A673 (cell line): ENCODE results near the gene TCEAL9. TPM values are rescaled to one million over a fixed set of nuclear protein-coding genes. Genes with fewer than 3 reads are reported as not detected.
"Not testable (repeated sequence)": the region's sequence is repeated elsewhere in the genome, so short reads cannot be mapped to it uniquely, and the experiment has no call there.

ENCODE experiments used
- BruUV-seq: library from RNA; stranded (reverse); fragments of 400-500 nt; replicated peaks from 2 replicates; lab custom pipeline; 2021; lab: Mats Ljungman, UMichigan
- CTCF ChIA-PET: fragments of 300-600 bp; sonication (Branson Sonifier 250); formaldehyde crosslinking; loops from one replicate; lab custom pipeline; 2022; ENCODE audit warnings: antibody characterized with exemption; lab: Charles Lee
- POLR2A ChIA-PET: fragments of 300-600 bp; sonication (Branson Sonifier 250); formaldehyde crosslinking; loops from one replicate; lab custom pipeline; 2022; ENCODE audit warnings: antibody characterized with exemption; ENCODE audit not compliant: low non-redundant PET; lab: Charles Lee
- DNase-seq: peaks from one replicate; pipeline ENCODE4 v3.0.0-alpha.2; 2015; ENCODE audit warnings: low spot score
- H3K27ac ChIP-seq: fragments of 200-600 bp; sonication (generic); 2 replicates; pipeline ENCODE4 v1.5.1; 2016; ENCODE audit warnings: mixed run types, low read depth, mild to moderate bottlenecking, mixed read lengths, antibody characterized with exemption, low read length; ENCODE audit not compliant: poor library complexity, severe bottlenecking
- H3K27me3 ChIP-seq: fragments of 200-600 bp; sonication (generic); replicated peaks from 2 replicates; pipeline ENCODE4 v1.6.1; 2017; ENCODE audit warnings: mixed run types, low read depth, mild to moderate bottlenecking, mixed read lengths, antibody characterized with exemption, low read length; ENCODE audit not compliant: insufficient read depth, poor library complexity
- H3K36me3 ChIP-seq: fragments of 200-600 bp; sonication (generic); 2 replicates; pipeline ENCODE4 v1.6.1; 2016; ENCODE audit warnings: mixed run types, mild to moderate bottlenecking, mixed read lengths, antibody characterized with exemption, low read length; ENCODE audit not compliant: insufficient read depth, poor library complexity, severe bottlenecking
- H3K4me1 ChIP-seq: fragments of 200-600 bp; sonication (generic); 2 replicates; pipeline ENCODE4 v1.6.1; 2017; ENCODE audit warnings: mixed run types, mild to moderate bottlenecking, mixed read lengths, antibody characterized with exemption, low read length; ENCODE audit not compliant: insufficient read depth, poor library complexity, severe bottlenecking
- H3K4me3 ChIP-seq: fragments of 200-600 bp; sonication (generic); 2 replicates; pipeline ENCODE4 v1.5.1; 2016; ENCODE audit warnings: low read depth, mixed run types, mild to moderate bottlenecking, mixed read lengths, low read length; ENCODE audit not compliant: poor library complexity, severe bottlenecking
- H3K9me3 ChIP-seq: fragments of 200-600 bp; sonication (generic); 2 replicates; pipeline ENCODE4 v1.6.1; 2016; ENCODE audit warnings: mixed run types, low read depth, mild to moderate bottlenecking, mixed read lengths, antibody characterized with exemption, low read length; ENCODE audit not compliant: poor library complexity, severe bottlenecking
- EZH2 ChIP-seq: fragments of 200-600 bp; sonication (generic); IDR thresholded peaks from 2 replicates; pipeline ENCODE4 v1.6.1; 2017; ENCODE audit warnings: borderline replicate concordance, low read depth, mild to moderate bottlenecking, mixed read lengths, antibody characterized with exemption, low read length; ENCODE audit not compliant: poor library complexity, severe bottlenecking
- intact Hi-C: fragments of 100-400 bp; cut with micrococcal nuclease; formaldehyde crosslinking; loops from one replicate; pipeline ENCODE4 v1.10.0; 2022; ENCODE audit not compliant: unreplicated experiment
- total RNA-seq: library from RNA; stranded (reverse); gene quantifications from 2 replicates; pipeline ENCODE4 v1.2.3, GENCODE V29; 2021
- TF ChIP-seq, protein P1 (sequence below): fragments of 300-800, 200-600 bp; sonication (generic); conservative IDR thresholded peaks from 2 replicates; pipeline ENCODE4 v1.5.1; 2017; ENCODE audit warnings: low read depth, mild to moderate bottlenecking, antibody characterized with exemption, low read length, moderate library complexity, mixed read lengths

TCEAL9 gene
- total RNA-seq, 1 experiment from 2014 or later: 48.6 TPM

DNA sequence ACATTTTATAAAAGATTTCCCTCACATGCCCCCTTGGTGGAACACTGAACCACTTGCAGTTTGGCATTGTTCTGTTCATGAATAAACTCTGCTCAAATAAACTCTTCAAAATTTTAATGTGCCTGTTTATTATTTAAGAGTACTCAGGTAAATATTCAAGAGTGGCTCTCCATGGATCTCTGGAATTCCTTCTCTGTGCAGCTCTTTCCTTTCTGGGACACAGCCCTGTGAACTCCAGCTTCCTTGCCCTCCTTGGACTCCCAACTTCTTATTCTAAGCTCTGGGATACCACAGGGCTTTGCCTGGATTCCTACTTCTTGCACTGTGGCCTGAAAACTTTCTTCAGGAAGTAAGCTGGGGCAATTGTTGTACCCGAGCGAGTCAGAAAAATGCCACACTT lies 28.4 kb downstream of the TCEAL9 start:
- peaks cover 2% of the 10 kb centered on the region for H3K36me3 ChIP-seq
- intact Hi-C loops: no loop called here
- ChIA-PET POLR2A (no interaction called here), CTCF (no interaction called here)
- H3K4me3 ChIP-seq: no peak overlapping the region
- no TSS peak for BruUV-seq
- H3K27me3 ChIP-seq: no peaks in the 10 kb centered on the region
- H3K4me1 ChIP-seq: no peaks in the 10 kb centered on the region
- H3K27ac ChIP-seq: no peak overlapping the region
- no peak for DNase-seq
- TF ChIP-seq, protein P1, sequence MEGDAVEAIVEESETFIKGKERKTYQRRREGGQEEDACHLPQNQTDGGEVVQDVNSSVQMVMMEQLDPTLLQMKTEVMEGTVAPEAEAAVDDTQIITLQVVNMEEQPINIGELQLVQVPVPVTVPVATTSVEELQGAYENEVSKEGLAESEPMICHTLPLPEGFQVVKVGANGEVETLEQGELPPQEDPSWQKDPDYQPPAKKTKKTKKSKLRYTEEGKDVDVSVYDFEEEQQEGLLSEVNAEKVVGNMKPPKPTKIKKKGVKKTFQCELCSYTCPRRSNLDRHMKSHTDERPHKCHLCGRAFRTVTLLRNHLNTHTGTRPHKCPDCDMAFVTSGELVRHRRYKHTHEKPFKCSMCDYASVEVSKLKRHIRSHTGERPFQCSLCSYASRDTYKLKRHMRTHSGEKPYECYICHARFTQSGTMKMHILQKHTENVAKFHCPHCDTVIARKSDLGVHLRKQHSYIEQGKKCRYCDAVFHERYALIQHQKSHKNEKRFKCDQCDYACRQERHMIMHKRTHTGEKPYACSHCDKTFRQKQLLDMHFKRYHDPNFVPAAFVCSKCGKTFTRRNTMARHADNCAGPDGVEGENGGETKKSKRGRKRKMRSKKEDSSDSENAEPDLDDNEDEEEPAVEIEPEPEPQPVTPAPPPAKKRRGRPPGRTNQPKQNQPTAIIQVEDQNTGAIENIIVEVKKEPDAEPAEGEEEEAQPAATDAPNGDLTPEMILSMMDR: no peak
- no peak for TF ChIP-seq EZH2
- H3K9me3 ChIP-seq: no peaks in the 10 kb centered on the region

DNA sequence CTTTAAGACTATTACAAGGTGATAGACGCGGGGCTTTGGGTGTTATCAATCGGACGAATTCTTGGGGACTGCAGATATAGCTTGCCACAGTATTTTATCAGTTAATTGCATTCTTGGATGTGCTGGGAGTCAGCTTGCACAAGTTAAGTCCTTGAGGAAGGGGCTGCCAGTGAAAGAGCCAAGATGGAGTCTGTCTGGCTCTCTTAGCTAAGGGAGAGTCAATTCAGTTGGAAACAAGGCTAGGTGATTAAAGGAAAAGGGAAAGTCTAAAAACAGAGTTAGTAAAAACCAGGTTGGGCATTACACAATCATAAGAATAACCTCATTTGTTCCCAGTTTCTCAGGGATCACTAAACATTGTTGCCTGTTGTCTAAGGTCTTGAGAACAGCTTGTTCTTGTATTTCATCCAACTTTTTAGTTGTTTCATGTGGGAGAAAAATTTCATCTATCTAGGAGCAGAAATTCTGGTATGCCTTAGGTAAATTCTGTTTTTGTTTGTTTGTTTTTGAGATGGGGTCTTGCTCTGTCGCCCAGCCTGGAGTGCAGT lies 29.1 kb downstream of the TCEAL9 start:
- CTCF ChIA-PET, BruUV-seq, H3K4me3 ChIP-seq, H3K4me1 ChIP-seq, H3K9me3 ChIP-seq, intact Hi-C loops, POLR2A ChIA-PET, H3K27ac ChIP-seq, H3K27me3 ChIP-seq, H3K36me3 ChIP-seq, DNase-seq: not testable (repeated sequence)

DNA sequence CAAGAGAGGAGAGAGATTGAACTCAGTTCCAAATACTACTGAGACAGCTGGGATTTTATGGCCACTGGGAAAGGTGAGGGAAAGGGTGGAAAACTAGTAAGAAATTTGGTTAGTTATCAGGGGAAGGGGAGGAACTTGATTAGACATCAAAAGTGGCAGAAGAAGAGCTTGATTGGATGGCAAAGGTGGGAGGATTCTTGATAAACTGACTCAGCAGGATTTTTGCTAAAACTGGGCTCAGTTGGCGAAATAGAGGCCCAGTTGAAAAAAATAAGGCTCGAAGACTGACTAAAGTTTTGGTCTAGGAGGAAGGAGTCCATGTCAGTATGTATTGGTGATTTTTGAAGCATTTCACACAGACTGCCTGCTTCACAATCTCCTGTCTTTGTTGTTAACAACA lies 30.0 kb downstream of the TCEAL9 start:
- H3K4me3 ChIP-seq: no peak overlapping the region
- no peak for DNase-seq
- BruUV-seq: no TSS peak
- intact Hi-C loops: no loop called here
- H3K4me1 ChIP-seq: no peaks in the 10 kb centered on the region
- no peak for TF ChIP-seq EZH2
- TF ChIP-seq, protein P1: no peak
- no peaks in the 10 kb centered on the region for H3K27me3 ChIP-seq
- no peak overlapping the region for H3K27ac ChIP-seq
- H3K36me3 ChIP-seq: no peaks in the 10 kb centered on the region
- ChIA-PET CTCF (no interaction called here), POLR2A (no interaction called here)
- no peaks in the 10 kb centered on the region for H3K9me3 ChIP-seq

- intact Hi-C loops: no loop called here
- Histone ChIP-seq H3K27ac (no peak overlapping the region), H3K27me3 (no peaks in the 10 kb centered on the region), H3K9me3 (no peaks in the 10 kb centered on the region), H3K4me1 (peaks cover 2% of the 10 kb centered on the region), H3K36me3 (no peaks in the 10 kb centered on the region), H3K4me3 (no peak overlapping the region)
- no TSS peak for BruUV-seq
- CTCF ChIA-PET: no interaction called here
- POLR2A ChIA-PET: no interaction called here
- TF ChIP-seq EZH2: no peak
- TF ChIP-seq, protein P1: no peak
- no peak for DNase-seq
Measured at GRCh38 chrX:103393487-103393886, 37.2 kb downstream of the TCEAL9 start.
